Activated naive CD4-positive, alpha-beta T cell treated with anti-CD3 and anti-CD28 coated beads for 36 hours (primary cell): ENCODE measurements around the gene VAV3. TPM values are rescaled to one million over a fixed set of nuclear protein-coding genes. Genes with fewer than 3 reads are reported as not detected.

Experiments
- CTCF ChIA-PET: fragments of 350-600 bp; sonication (Branson Sonifier 250); formaldehyde crosslinking; loops from one replicate; lab custom pipeline; 2021; ENCODE audit warnings: antibody characterized with exemption; lab: Charles Lee
- DNase-seq: peaks from one replicate; pipeline ENCODE4 v3.0.0-alpha.2; 2020
- H3K27ac Mint-ChIP-seq: one replicate; pipeline ENCODE4 v1.8.0; 2021; ENCODE audit warnings: mild to moderate bottlenecking, mixed read lengths
- H3K27me3 Mint-ChIP-seq: one replicate; pipeline ENCODE4 v1.8.0; 2021; ENCODE audit warnings: low read depth, mixed read lengths
- H3K36me3 Mint-ChIP-seq: one replicate; pipeline ENCODE4 v1.8.0; 2021; ENCODE audit warnings: low read depth, mixed read lengths
- H3K4me1 Mint-ChIP-seq: one replicate; pipeline ENCODE4 v1.8.0; 2021; ENCODE audit warnings: low read depth, mixed read lengths
- H3K4me3 Mint-ChIP-seq: one replicate; pipeline ENCODE4 v1.8.0; 2021; ENCODE audit warnings: mild to moderate bottlenecking, moderate library complexity, mixed read lengths
- H3K9me3 Mint-ChIP-seq: one replicate; pipeline ENCODE4 v1.8.0; 2021; ENCODE audit warnings: mixed read lengths
- intact Hi-C: fragments of 100-400 bp; cut with micrococcal nuclease; formaldehyde crosslinking; loops from one replicate; pipeline ENCODE4 v1.15.1; 2023
- total RNA-seq, 2 experiments: library from RNA; stranded (reverse); gene quantifications; one replicate each; pipeline ENCODE4 v1.2.3, GENCODE V29; 2021

VAV3 gene
- total RNA-seq, 2 experiments from 2014 or later = 1.3 to 2.3 TPM

GRCh38 chr1:107992347-107992746 is 27.4 kb upstream of the VAV3 start:
- H3K27me3 Mint-ChIP-seq = no peaks in the 10 kb centered on the region
- no peaks in the 10 kb centered on the region for H3K36me3 Mint-ChIP-seq
- no peak overlapping the region for H3K27ac Mint-ChIP-seq
- CTCF ChIA-PET = no interaction called here
- H3K4me3 Mint-ChIP-seq = no peak overlapping the region
- intact Hi-C loops = no loop called here
- no peak for DNase-seq
- no peaks in the 10 kb centered on the region for H3K9me3 Mint-ChIP-seq
- no peaks in the 10 kb centered on the region for H3K4me1 Mint-ChIP-seq

- no peaks in the 10 kb centered on the region for H3K36me3 Mint-ChIP-seq
- no peaks in the 10 kb centered on the region for H3K4me1 Mint-ChIP-seq
- CTCF ChIA-PET = no interaction called here
- H3K27ac Mint-ChIP-seq = no peak overlapping the region
- H3K4me3 Mint-ChIP-seq = no peak overlapping the region
- H3K27me3 Mint-ChIP-seq = no peaks in the 10 kb centered on the region
- no peaks in the 10 kb centered on the region for H3K9me3 Mint-ChIP-seq
- intact Hi-C loops = no loop called here
- no peak for DNase-seq
Observed at GRCh38 chr1:107991371-107992066, 26.5 kb upstream of the VAV3 start.

- H3K27ac Mint-ChIP-seq = no peak overlapping the region
- no peaks in the 10 kb centered on the region for H3K4me1 Mint-ChIP-seq
- no peak overlapping the region for H3K4me3 Mint-ChIP-seq
- CTCF ChIA-PET = no interaction called here
- H3K27me3 Mint-ChIP-seq = no peaks in the 10 kb centered on the region
- H3K9me3 Mint-ChIP-seq = no peaks in the 10 kb centered on the region
- intact Hi-C loops = no loop called here
- no peak for DNase-seq
- no peaks in the 10 kb centered on the region for H3K36me3 Mint-ChIP-seq
Observed at GRCh38 chr1:107990606-107991005, 25.6 kb upstream of the VAV3 start.

- Mint-ChIP-seq H3K27me3 (no peaks in the 10 kb centered on the region), H3K36me3 (no peaks in the 10 kb centered on the region), H3K4me1 (peaks cover 2% of the 10 kb centered on the region), H3K4me3 (no peak overlapping the region), H3K27ac (no peak overlapping the region), H3K9me3 (no peaks in the 10 kb centered on the region)
- intact Hi-C loops = no loop called here
- CTCF ChIA-PET = no interaction called here
- no peak for DNase-seq
Observed at GRCh38 chr1:107981277-107981676, 16.3 kb upstream of the VAV3 start.

- intact Hi-C loops = no loop called here
- Mint-ChIP-seq H3K27ac (no peak overlapping the region), H3K4me1 (peaks cover 2% of the 10 kb centered on the region), H3K9me3 (no peaks in the 10 kb centered on the region), H3K4me3 (no peak overlapping the region), H3K27me3 (no peaks in the 10 kb centered on the region), H3K36me3 (no peaks in the 10 kb centered on the region)
- CTCF ChIA-PET = no interaction called here
- no peak for DNase-seq
Observed at GRCh38 chr1:107979926-107980325, 14.9 kb upstream of the VAV3 start.

- no peaks in the 10 kb centered on the region for H3K27me3 Mint-ChIP-seq
- no peaks in the 10 kb centered on the region for H3K9me3 Mint-ChIP-seq
- H3K4me1 Mint-ChIP-seq = peaks cover 2% of the 10 kb centered on the region
- H3K36me3 Mint-ChIP-seq = no peaks in the 10 kb centered on the region
- CTCF ChIA-PET = no interaction called here
- no peak for DNase-seq
- H3K27ac Mint-ChIP-seq = no peak overlapping the region
- intact Hi-C loops = no loop called here
- no peak overlapping the region for H3K4me3 Mint-ChIP-seq
Observed at GRCh38 chr1:107979088-107979487, 14.1 kb upstream of the VAV3 start.

- no peak for DNase-seq
- no peaks in the 10 kb centered on the region for H3K27me3 Mint-ChIP-seq
- H3K9me3 Mint-ChIP-seq = no peaks in the 10 kb centered on the region
- no peak overlapping the region for H3K27ac Mint-ChIP-seq
- intact Hi-C loops = no loop called here
- H3K4me3 Mint-ChIP-seq = no peak overlapping the region
- H3K4me1 Mint-ChIP-seq = peaks cover 2% of the 10 kb centered on the region
- CTCF ChIA-PET = interaction anchor here (0.7 to 1.4 kb wide), 3 partner anchors 13 to 194 kb away, joined by 3 to 5 read pairs (median 4); no protein-coding TSS in a partner anchor
- H3K36me3 Mint-ChIP-seq = no peaks in the 10 kb centered on the region
Observed at GRCh38 chr1:107976836-107977235, 11.9 kb upstream of the VAV3 start.

GRCh38 chr1:107976431-107976830 is 11.5 kb upstream of the VAV3 start:
- intact Hi-C loops = no loop called here
- CTCF ChIA-PET = interaction anchor here (0.7 to 1.4 kb wide), 3 partner anchors 12 to 194 kb away, joined by 3 to 5 read pairs (median 4); no protein-coding TSS in a partner anchor
- peak; percentile 8 for DNase-seq
- Mint-ChIP-seq H3K27me3 (no peaks in the 10 kb centered on the region), H3K27ac (no peak overlapping the region), H3K4me3 (no peak overlapping the region), H3K36me3 (no peaks in the 10 kb centered on the region), H3K4me1 (peaks cover 2% of the 10 kb centered on the region), H3K9me3 (no peaks in the 10 kb centered on the region)

GRCh38 chr1:107975851-107976250 is 10.9 kb upstream of the VAV3 start:
- Mint-ChIP-seq H3K27me3 (no peaks in the 10 kb centered on the region), H3K27ac (no peak overlapping the region), H3K9me3 (no peaks in the 10 kb centered on the region), H3K4me3 (no peak overlapping the region), H3K36me3 (no peaks in the 10 kb centered on the region), H3K4me1 (peaks cover 2% of the 10 kb centered on the region)
- intact Hi-C loops = no loop called here
- DNase-seq = no peak
- CTCF ChIA-PET = interaction anchor here (0.6 to 1.5 kb wide), 4 partner anchors 8 to 193 kb away, joined by 3 to 6 read pairs (median 4); no protein-coding TSS in a partner anchor

- intact Hi-C loops = no loop called here
- DNase-seq = no peak
- CTCF ChIA-PET = no interaction called here
- H3K36me3 Mint-ChIP-seq = no peaks in the 10 kb centered on the region
- no peaks in the 10 kb centered on the region for H3K27me3 Mint-ChIP-seq
- no peak overlapping the region for H3K4me3 Mint-ChIP-seq
- no peak overlapping the region for H3K27ac Mint-ChIP-seq
- H3K4me1 Mint-ChIP-seq = peaks cover 2% of the 10 kb centered on the region
- no peaks in the 10 kb centered on the region for H3K9me3 Mint-ChIP-seq
Observed at GRCh38 chr1:107974090-107974489, 9.1 kb upstream of the VAV3 start.

GRCh38 chr1:107972391-107973180 is 7.6 kb upstream of the VAV3 start:
- H3K4me3 Mint-ChIP-seq = no peak overlapping the region
- H3K27me3 Mint-ChIP-seq = no peaks in the 10 kb centered on the region
- H3K27ac Mint-ChIP-seq = no peak overlapping the region
- CTCF ChIA-PET = interaction anchor here (0.6 to 1.0 kb wide), 2 partner anchors 9 to 89 kb away, joined by 4 to 8 read pairs; no protein-coding TSS in a partner anchor
- H3K9me3 Mint-ChIP-seq = no peaks in the 10 kb centered on the region
- H3K36me3 Mint-ChIP-seq = no peaks in the 10 kb centered on the region
- peaks cover 2% of the 10 kb centered on the region for H3K4me1 Mint-ChIP-seq
- no peak for DNase-seq
- intact Hi-C loops = no loop called here

GRCh38 chr1:107966550-107966949 is 1.6 kb upstream of the VAV3 start:
- peak overlapping the region; percentile 3 for H3K4me3 Mint-ChIP-seq

More at GRCh38 chr1:107966550-107966949, 1.6 kb upstream of the VAV3 start:
- Mint-ChIP-seq H3K4me1 (peaks cover 21% of the 10 kb centered on the region), H3K27ac (no peak overlapping the region), H3K27me3 (no peaks in the 10 kb centered on the region), H3K9me3 (no peaks in the 10 kb centered on the region), H3K36me3 (no peaks in the 10 kb centered on the region)
- intact Hi-C loops = no loop called here
- DNase-seq = no peak
- CTCF ChIA-PET = interaction anchor here (1.5 kb wide), 1 partner anchor 86 kb away, joined by 3 read pairs; no protein-coding TSS in a partner anchor
